Activated CD4-positive, alpha-beta T cell treated with anti-CD3 and anti-CD28 coated beads, Interleukin-2, amount 10 ng/mL, durations not matched to agents 7 days and 5 days (primary cell): ENCODE measurements around the gene RRP1. TPM values are rescaled to one million over a fixed set of nuclear protein-coding genes. Genes with fewer than 3 reads are reported as not detected.

Experiments
- CTCF ChIA-PET: fragments of 350-600 bp; sonication (Branson Sonifier 250); formaldehyde crosslinking; loops from one replicate; lab custom pipeline; 2021; ENCODE audit warnings: antibody characterized with exemption; lab: Charles Lee
- POLR2A ChIA-PET: fragments of 350-600 bp; sonication (Branson Sonifier 250); formaldehyde crosslinking; loops from one replicate; lab custom pipeline; 2021; ENCODE audit warnings: antibody characterized with exemption; lab: Charles Lee
- DNase-seq: peaks from one replicate; pipeline ENCODE4 v3.0.0-alpha.2; 2020
- H3K27ac Mint-ChIP-seq: one replicate; pipeline ENCODE4 v1.8.0; 2021; ENCODE audit warnings: mild to moderate bottlenecking, moderate library complexity, mixed read lengths
- H3K27me3 Mint-ChIP-seq: one replicate; pipeline ENCODE4 v1.8.0; 2021; ENCODE audit warnings: mixed read lengths
- H3K36me3 Mint-ChIP-seq: one replicate; pipeline ENCODE4 v1.8.0; 2021; ENCODE audit warnings: low read depth, mixed read lengths
- H3K4me1 Mint-ChIP-seq: one replicate; pipeline ENCODE4 v1.8.0; 2021; ENCODE audit warnings: mixed read lengths
- H3K4me3 Mint-ChIP-seq: one replicate; pipeline ENCODE4 v1.8.0; 2021; ENCODE audit warnings: mild to moderate bottlenecking, moderate library complexity, mixed read lengths
- H3K9me3 Mint-ChIP-seq: one replicate; pipeline ENCODE4 v1.8.0; 2021; ENCODE audit warnings: mixed read lengths
- total RNA-seq, 2 experiments: library from RNA; stranded (reverse); gene quantifications; one replicate each; pipeline ENCODE4 v1.2.3, GENCODE V29; 2021

The RRP1 gene
- total RNA-seq, 2 experiments from 2014 or later: 25.3 to 28.5 TPM

DNA sequence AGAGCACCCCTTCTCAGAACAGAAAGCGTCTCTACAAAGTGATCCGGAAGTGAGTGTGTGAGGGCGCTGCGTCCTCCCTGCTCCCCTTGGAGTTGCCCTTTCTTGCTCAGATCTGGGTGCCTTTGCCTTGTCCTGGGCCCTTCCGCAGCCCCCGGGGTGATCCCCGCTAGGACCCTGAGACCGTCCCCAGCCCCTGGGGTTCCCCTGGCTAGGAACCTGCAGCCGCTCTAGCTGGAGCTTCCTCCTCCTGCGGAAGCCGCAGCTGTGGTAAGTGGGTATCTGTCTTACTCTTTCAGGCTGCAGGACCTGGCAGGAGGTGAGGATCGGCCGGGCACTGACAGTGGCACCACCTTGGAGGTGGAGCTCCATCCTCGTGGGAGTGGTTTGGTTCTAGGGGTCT, 11.2 kb downstream of the RRP1 start:
- Mint-ChIP-seq H3K4me3 (no peak overlapping the region), H3K36me3 (peaks cover 30% of the 10 kb centered on the region), H3K4me1 (no peaks in the 10 kb centered on the region), H3K9me3 (no peaks in the 10 kb centered on the region), H3K27me3 (no peaks in the 10 kb centered on the region), H3K27ac (no peak overlapping the region)
- ChIA-PET POLR2A (no interaction called here), CTCF (interaction anchor here (0.8 to 1.7 kb wide), 3 partner anchors 10 to 837 kb away, joined by 3 to 5 read pairs (median 3); no protein-coding TSS in a partner anchor)
- DNase-seq: no peak

GRCh38 chr21:43801006-43801783, 11.8 kb downstream of the RRP1 start:
- no peak for DNase-seq
- CTCF ChIA-PET: interaction anchor here (0.8 to 1.7 kb wide), 3 partner anchors 11 to 838 kb away, joined by 3 to 5 read pairs (median 3); no protein-coding TSS in a partner anchor
- Mint-ChIP-seq H3K4me1 (no peaks in the 10 kb centered on the region), H3K4me3 (no peak overlapping the region), H3K27me3 (no peaks in the 10 kb centered on the region), H3K27ac (peak overlapping the region; percentile 41), H3K36me3 (peaks cover 34% of the 10 kb centered on the region), H3K9me3 (no peaks in the 10 kb centered on the region)
- POLR2A ChIA-PET: interaction anchor here (0.7 kb wide), 1 partner anchor 32 kb away, joined by 3 read pairs; no protein-coding TSS in a partner anchor

- ChIA-PET POLR2A (no interaction called here), CTCF (interaction anchor here (0.6 kb wide), 1 partner anchor 272 kb away, joined by 3 read pairs; no protein-coding TSS in a partner anchor)
- Mint-ChIP-seq H3K4me1 (no peaks in the 10 kb centered on the region), H3K27ac (no peak overlapping the region), H3K9me3 (no peaks in the 10 kb centered on the region), H3K36me3 (peaks cover 26% of the 10 kb centered on the region), H3K27me3 (no peaks in the 10 kb centered on the region), H3K4me3 (no peak overlapping the region)
- DNase-seq: no peak
Observed at GRCh38 chr21:43802713-43803313, 13.4 kb downstream of the RRP1 start.

GRCh38 chr21:43803558-43804300, 14.4 kb downstream of the RRP1 start:
- H3K9me3 Mint-ChIP-seq: no peaks in the 10 kb centered on the region
- H3K4me3 Mint-ChIP-seq: no peak overlapping the region
- ChIA-PET POLR2A (no interaction called here), CTCF (no interaction called here)
- no peaks in the 10 kb centered on the region for H3K27me3 Mint-ChIP-seq
- no peak for DNase-seq
- H3K36me3 Mint-ChIP-seq: peaks cover 22% of the 10 kb centered on the region
- no peak overlapping the region for H3K27ac Mint-ChIP-seq
- no peaks in the 10 kb centered on the region for H3K4me1 Mint-ChIP-seq

- POLR2A ChIA-PET: no interaction called here
- Mint-ChIP-seq H3K36me3 (peaks cover 16% of the 10 kb centered on the region), H3K9me3 (no peaks in the 10 kb centered on the region), H3K27ac (peak overlapping the region; percentile 36), H3K27me3 (no peaks in the 10 kb centered on the region), H3K4me1 (no peaks in the 10 kb centered on the region), H3K4me3 (no peak overlapping the region)
- no peak for DNase-seq
- CTCF ChIA-PET: no interaction called here
Observed at GRCh38 chr21:43805275-43805800, 16.0 kb downstream of the RRP1 start.

- H3K9me3 Mint-ChIP-seq: no peaks in the 10 kb centered on the region
- no peak for DNase-seq
- no peak overlapping the region for H3K4me3 Mint-ChIP-seq
- H3K4me1 Mint-ChIP-seq: peaks cover 6% of the 10 kb centered on the region
- no peak overlapping the region for H3K27ac Mint-ChIP-seq
- ChIA-PET CTCF (no interaction called here), POLR2A (no interaction called here)
- H3K36me3 Mint-ChIP-seq: peaks cover 11% of the 10 kb centered on the region
- no peaks in the 10 kb centered on the region for H3K27me3 Mint-ChIP-seq
Observed at GRCh38 chr21:43806017-43806710, 16.8 kb downstream of the RRP1 start.

GRCh38 chr21:43808367-43808766, 19.0 kb downstream of the RRP1 start:
- Mint-ChIP-seq H3K27me3 (no peaks in the 10 kb centered on the region), H3K4me1 (peaks cover 12% of the 10 kb centered on the region), H3K4me3 (no peak overlapping the region), H3K36me3 (peaks cover 4% of the 10 kb centered on the region), H3K9me3 (no peaks in the 10 kb centered on the region), H3K27ac (no peak overlapping the region)
- POLR2A ChIA-PET: no interaction called here
- CTCF ChIA-PET: interaction anchor here (1.5 to 4.1 kb wide), 2 partner anchors 134 to 167 kb away, joined by 4 to 13 read pairs; no protein-coding TSS in a partner anchor
- no peak for DNase-seq

DNA sequence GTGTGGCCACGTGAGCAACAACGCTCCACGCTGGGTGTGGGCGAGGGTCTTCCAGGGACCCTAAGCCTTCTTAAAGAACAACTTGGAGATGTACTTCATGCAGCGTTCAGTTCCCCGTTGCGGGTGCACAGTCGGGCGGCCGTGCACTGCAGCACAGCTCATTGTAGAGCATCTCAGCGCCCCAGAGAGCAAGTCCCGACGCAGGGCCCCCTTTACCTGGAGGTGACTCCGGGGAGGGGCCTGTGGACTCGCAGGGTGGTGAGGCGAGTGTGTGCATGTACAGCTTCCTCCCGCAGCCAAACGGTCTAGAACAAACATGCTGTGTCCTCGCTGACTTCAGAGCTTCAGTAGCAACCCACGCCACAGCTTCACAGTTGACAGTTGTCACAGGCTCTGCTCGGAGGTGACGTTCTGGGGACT, 19.5 kb downstream of the RRP1 start:
- CTCF ChIA-PET: interaction anchor here (1.5 to 4.1 kb wide), 2 partner anchors 133 to 166 kb away, joined by 4 to 13 read pairs; no protein-coding TSS in a partner anchor

GRCh38 chr21:43809346-43809799, 20.0 kb downstream of the RRP1 start:
- POLR2A ChIA-PET: no interaction called here
- Mint-ChIP-seq H3K27ac (no peak overlapping the region), H3K36me3 (peaks cover 4% of the 10 kb centered on the region), H3K27me3 (no peaks in the 10 kb centered on the region), H3K4me1 (peaks cover 12% of the 10 kb centered on the region), H3K9me3 (no peaks in the 10 kb centered on the region), H3K4me3 (no peak overlapping the region)
- CTCF ChIA-PET: interaction anchor here (1.3 to 4.1 kb wide), 2 partner anchors 15 to 166 kb away, joined by 4 to 13 read pairs; no protein-coding TSS in a partner anchor
- no peak for DNase-seq

More for the DNA sequence above, 19.5 kb downstream of the RRP1 start:
- Mint-ChIP-seq H3K4me1 (peaks cover 12% of the 10 kb centered on the region), H3K27ac (no peak overlapping the region), H3K27me3 (no peaks in the 10 kb centered on the region), H3K9me3 (no peaks in the 10 kb centered on the region), H3K4me3 (no peak overlapping the region), H3K36me3 (peaks cover 4% of the 10 kb centered on the region)
- DNase-seq: no peak
- POLR2A ChIA-PET: no interaction called here

GRCh38 chr21:43809853-43810504, 20.6 kb downstream of the RRP1 start:
- Mint-ChIP-seq H3K4me3 (no peak overlapping the region), H3K27me3 (no peaks in the 10 kb centered on the region), H3K4me1 (peaks cover 17% of the 10 kb centered on the region), H3K27ac (no peak overlapping the region), H3K9me3 (no peaks in the 10 kb centered on the region), H3K36me3 (peaks cover 4% of the 10 kb centered on the region)
- DNase-seq: no peak
- ChIA-PET CTCF (interaction anchor here (0.6 to 4.1 kb wide), 8 partner anchors 16 to 206 kb away, joined by 3 to 13 read pairs (median 3); partner anchors contain the start of gene RRP1), POLR2A (no interaction called here)

DNA sequence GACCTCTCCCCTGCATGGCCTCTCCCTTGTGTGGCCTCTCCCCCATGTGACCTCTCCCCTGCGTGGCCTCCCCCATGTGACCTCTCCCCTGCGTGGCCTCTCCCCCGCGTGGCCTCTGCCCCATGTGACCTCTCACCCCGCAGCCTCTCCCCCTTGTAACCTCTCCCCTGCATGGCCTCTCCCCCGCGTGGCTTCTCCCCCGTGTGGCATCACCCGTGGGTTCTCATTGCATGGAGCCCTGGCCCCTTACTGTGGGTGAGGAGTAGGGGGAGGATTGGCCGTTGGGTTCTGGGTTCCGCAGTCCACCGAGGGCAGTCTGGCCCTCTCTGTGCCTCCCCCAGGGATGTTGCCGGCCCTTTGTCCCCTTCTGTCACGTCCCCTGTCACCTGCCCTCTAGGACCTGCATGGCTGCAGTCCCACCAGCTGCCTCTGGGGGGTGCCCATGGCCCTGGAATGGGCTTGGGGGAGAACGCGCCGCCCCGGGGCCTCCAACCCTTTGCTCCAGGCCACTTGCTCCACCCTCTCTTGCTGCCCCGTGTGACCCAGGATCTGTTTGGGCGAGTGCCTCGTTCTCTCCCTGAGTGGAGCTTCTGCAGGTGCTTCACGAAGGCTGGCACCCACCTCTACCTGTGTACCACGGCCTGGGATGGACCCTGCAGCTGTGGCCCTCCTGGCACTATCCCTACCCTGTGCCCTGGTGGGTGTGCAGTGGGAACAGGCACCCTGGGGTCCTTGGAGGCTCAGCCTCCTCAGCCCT, 21.3 kb downstream of the RRP1 start:
- H3K9me3 Mint-ChIP-seq: no peaks in the 10 kb centered on the region
- POLR2A ChIA-PET: no interaction called here
- peaks cover 17% of the 10 kb centered on the region for H3K4me1 Mint-ChIP-seq
- peak overlapping the region; percentile 47 for H3K27ac Mint-ChIP-seq
- peaks cover 3% of the 10 kb centered on the region for H3K36me3 Mint-ChIP-seq
- no peak overlapping the region for H3K4me3 Mint-ChIP-seq
- CTCF ChIA-PET: interaction anchor here (0.6 to 4.1 kb wide), 10 partner anchors 14 to 205 kb away, joined by 3 to 13 read pairs (median 3); partner anchors contain the start of gene RRP1
- no peaks in the 10 kb centered on the region for H3K27me3 Mint-ChIP-seq
- DNase-seq: peak; percentile 92
